ENCODE measurements around the gene PLSCR4.

The PLSCR4 gene

GRCh38 chr3:146187334-146187950, 63.5 kb downstream of the PLSCR4 start:
- no peaks in the 10 kb centered on the region for H3K4me1 Mint-ChIP-seq
- H3K36me3 Mint-ChIP-seq, result no peaks in the 10 kb centered on the region
- no peak overlapping the region for H3K27ac Mint-ChIP-seq
- H3K27me3 Mint-ChIP-seq, result peaks cover 9% of the 10 kb centered on the region
- H3K9me3 Mint-ChIP-seq, result no peaks in the 10 kb centered on the region
- H3K4me3 Mint-ChIP-seq, result no peak overlapping the region

- Mint-ChIP-seq H3K4me1 (no peaks in the 10 kb centered on the region), H3K27me3 (peaks cover 9% of the 10 kb centered on the region), H3K27ac (no peak overlapping the region), H3K36me3 (no peaks in the 10 kb centered on the region), H3K9me3 (no peaks in the 10 kb centered on the region), H3K4me3 (no peak overlapping the region)
These were observed 66.5 kb downstream of the PLSCR4 start for GRCh38 chr3:146184241-146185015.

- Mint-ChIP-seq H3K27ac (no peak overlapping the region), H3K4me1 (no peaks in the 10 kb centered on the region), H3K36me3 (no peaks in the 10 kb centered on the region), H3K4me3 (no peak overlapping the region), H3K9me3 (no peaks in the 10 kb centered on the region), H3K27me3 (peaks cover 6% of the 10 kb centered on the region)
These were observed 69.7 kb downstream of the PLSCR4 start for GRCh38 chr3:146181216-146181615.

GRCh38 chr3:146180376-146180775, 70.5 kb downstream of the PLSCR4 start:
- Mint-ChIP-seq H3K9me3 (no peaks in the 10 kb centered on the region), H3K27ac (no peak overlapping the region), H3K4me1 (no peaks in the 10 kb centered on the region)

GRCh38 chr3:146178006-146178689, 72.8 kb downstream of the PLSCR4 start:
- no peak overlapping the region for H3K27ac Mint-ChIP-seq
- H3K9me3 Mint-ChIP-seq, result no peaks in the 10 kb centered on the region
- H3K36me3 Mint-ChIP-seq, result no peaks in the 10 kb centered on the region
- H3K4me3 Mint-ChIP-seq, result no peak overlapping the region
- H3K27me3 Mint-ChIP-seq, result peaks cover 3% of the 10 kb centered on the region
- no peaks in the 10 kb centered on the region for H3K4me1 Mint-ChIP-seq

More at GRCh38 chr3:146180376-146180775, 70.5 kb downstream of the PLSCR4 start:
- Mint-ChIP-seq H3K4me3 (no peak overlapping the region), H3K27me3 (peaks cover 6% of the 10 kb centered on the region), H3K36me3 (no peaks in the 10 kb centered on the region)

- no peak overlapping the region for H3K27ac Mint-ChIP-seq
- no peaks in the 10 kb centered on the region for H3K9me3 Mint-ChIP-seq
- H3K4me1 Mint-ChIP-seq, result no peaks in the 10 kb centered on the region
- H3K36me3 Mint-ChIP-seq, result no peaks in the 10 kb centered on the region
- H3K4me3 Mint-ChIP-seq, result no peak overlapping the region
- H3K27me3 Mint-ChIP-seq, result peaks cover 4% of the 10 kb centered on the region
These were observed 73.4 kb downstream of the PLSCR4 start for GRCh38 chr3:146177519-146177918.

GRCh38 chr3:146177072-146177471, 73.8 kb downstream of the PLSCR4 start:
- H3K9me3 Mint-ChIP-seq, result no peaks in the 10 kb centered on the region
- H3K27ac Mint-ChIP-seq, result no peak overlapping the region
- H3K27me3 Mint-ChIP-seq, result peaks cover 4% of the 10 kb centered on the region
- H3K4me1 Mint-ChIP-seq, result no peaks in the 10 kb centered on the region
- H3K4me3 Mint-ChIP-seq, result no peak overlapping the region
- no peaks in the 10 kb centered on the region for H3K36me3 Mint-ChIP-seq

- no peaks in the 10 kb centered on the region for H3K4me1 Mint-ChIP-seq
- H3K9me3 Mint-ChIP-seq, result no peaks in the 10 kb centered on the region
- H3K27me3 Mint-ChIP-seq, result peaks cover 4% of the 10 kb centered on the region
- no peak overlapping the region for H3K27ac Mint-ChIP-seq
- H3K4me3 Mint-ChIP-seq, result no peak overlapping the region
- no peaks in the 10 kb centered on the region for H3K36me3 Mint-ChIP-seq
These were observed 78.3 kb downstream of the PLSCR4 start for GRCh38 chr3:146172586-146172985.

GRCh38 chr3:146170591-146170990, 80.3 kb downstream of the PLSCR4 start:
- H3K36me3 Mint-ChIP-seq, result no peaks in the 10 kb centered on the region
- peaks cover 5% of the 10 kb centered on the region for H3K27me3 Mint-ChIP-seq
- no peak overlapping the region for H3K27ac Mint-ChIP-seq
- no peaks in the 10 kb centered on the region for H3K9me3 Mint-ChIP-seq
- H3K4me1 Mint-ChIP-seq, result no peaks in the 10 kb centered on the region
- H3K4me3 Mint-ChIP-seq, result no peak overlapping the region

GRCh38 chr3:146169891-146170290, 81.0 kb downstream of the PLSCR4 start:
- Mint-ChIP-seq H3K27me3 (peaks cover 5% of the 10 kb centered on the region), H3K4me1 (no peaks in the 10 kb centered on the region), H3K4me3 (no peak overlapping the region), H3K9me3 (no peaks in the 10 kb centered on the region), H3K36me3 (no peaks in the 10 kb centered on the region), H3K27ac (no peak overlapping the region)

GRCh38 chr3:146166826-146167225, 84.1 kb downstream of the PLSCR4 start:
- Mint-ChIP-seq H3K27ac (no peak overlapping the region), H3K27me3 (peaks cover 23% of the 10 kb centered on the region), H3K36me3 (no peaks in the 10 kb centered on the region), H3K4me3 (no peak overlapping the region), H3K9me3 (no peaks in the 10 kb centered on the region), H3K4me1 (peaks cover 3% of the 10 kb centered on the region)

- Mint-ChIP-seq H3K27ac (no peak overlapping the region), H3K4me1 (peaks cover 7% of the 10 kb centered on the region), H3K4me3 (no peak overlapping the region), H3K9me3 (no peaks in the 10 kb centered on the region), H3K27me3 (peaks cover 27% of the 10 kb centered on the region), H3K36me3 (no peaks in the 10 kb centered on the region)
These were observed 84.5 kb downstream of the PLSCR4 start for GRCh38 chr3:146166415-146166821.

- no peak overlapping the region for H3K27ac Mint-ChIP-seq
- no peaks in the 10 kb centered on the region for H3K9me3 Mint-ChIP-seq
- peaks cover 7% of the 10 kb centered on the region for H3K4me1 Mint-ChIP-seq
- peaks cover 27% of the 10 kb centered on the region for H3K27me3 Mint-ChIP-seq
- H3K36me3 Mint-ChIP-seq, result no peaks in the 10 kb centered on the region
- H3K4me3 Mint-ChIP-seq, result no peak overlapping the region
These were observed 85.0 kb downstream of the PLSCR4 start for GRCh38 chr3:146165877-146166276.

- no peaks in the 10 kb centered on the region for H3K36me3 Mint-ChIP-seq
- peaks cover 10% of the 10 kb centered on the region for H3K4me1 Mint-ChIP-seq
- peaks cover 31% of the 10 kb centered on the region for H3K27me3 Mint-ChIP-seq
- H3K9me3 Mint-ChIP-seq, result no peaks in the 10 kb centered on the region
- H3K4me3 Mint-ChIP-seq, result no peak overlapping the region
- H3K27ac Mint-ChIP-seq, result no peak overlapping the region
These were observed 85.7 kb downstream of the PLSCR4 start for GRCh38 chr3:146164971-146165769.

GRCh38 chr3:146164506-146164905, 86.4 kb downstream of the PLSCR4 start:
- peaks cover 16% of the 10 kb centered on the region for H3K4me1 Mint-ChIP-seq
- H3K4me3 Mint-ChIP-seq, result no peak overlapping the region
- peaks cover 36% of the 10 kb centered on the region for H3K27me3 Mint-ChIP-seq
- no peak overlapping the region for H3K27ac Mint-ChIP-seq
- no peaks in the 10 kb centered on the region for H3K36me3 Mint-ChIP-seq
- H3K9me3 Mint-ChIP-seq, result no peaks in the 10 kb centered on the region

All from activated naive CD4-positive, alpha-beta T cell treated with anti-CD3 and anti-CD28 coated beads, Interleukin-2, amount 50 U/mL, for 24 hours (primary cell).